Measurements from ENCODE around the gene ITGB2.

Gene ITGB2

GRCh38 chr21:44890338-44890931 is 30.3 kb downstream of the ITGB2 start:
- no peaks in the 10 kb centered on the region for H3K27me3 Mint-ChIP-seq (ENCODE audit: low read depth)
- no peak overlapping the region for H3K4me3 Mint-ChIP-seq
- peaks cover 4% of the 10 kb centered on the region for H3K4me1 Mint-ChIP-seq (ENCODE audit: low read depth)
- H3K36me3 Mint-ChIP-seq (ENCODE audit: low read depth) = peaks cover 36% of the 10 kb centered on the region
- DNase-seq (ENCODE audit: low spot score) = no peak
- H3K27ac Mint-ChIP-seq = no peak overlapping the region
- no peaks in the 10 kb centered on the region for H3K9me3 Mint-ChIP-seq

DNA sequence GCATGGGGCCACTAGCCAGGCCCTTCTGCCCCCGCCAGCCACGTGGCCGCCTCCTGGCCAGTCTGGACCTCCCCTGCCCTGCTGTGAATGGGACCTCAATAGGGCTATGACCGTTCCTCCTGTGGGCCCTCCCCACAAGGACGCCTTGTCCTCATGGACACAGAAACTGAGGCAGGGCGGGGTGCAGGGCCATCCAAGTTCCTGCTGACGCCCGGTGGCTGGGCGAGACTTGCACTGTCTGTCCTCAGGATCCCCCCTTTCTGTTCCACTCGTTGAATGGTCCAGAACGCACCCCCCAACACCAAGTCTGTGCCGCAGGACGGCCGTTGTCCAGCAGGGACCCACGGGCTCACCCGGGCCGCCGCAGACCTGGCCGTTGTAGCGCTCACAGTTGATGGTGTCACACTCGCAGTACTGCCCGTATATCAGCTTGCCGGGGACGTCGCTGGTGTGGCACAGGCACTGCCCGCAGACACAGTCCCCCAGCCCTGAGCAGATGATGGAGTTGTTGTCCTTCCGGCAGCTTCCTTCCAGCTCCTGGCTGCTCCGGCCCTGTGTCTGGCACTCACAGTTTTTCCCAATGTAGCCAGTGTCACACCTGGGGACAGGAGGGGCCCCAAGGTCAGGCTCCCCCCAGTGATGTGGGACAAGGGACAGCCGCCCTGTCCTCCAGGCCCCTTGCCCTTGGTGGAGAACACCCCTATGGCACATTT is 30.9 kb downstream of the ITGB2 start:
- Mint-ChIP-seq H3K36me3 (ENCODE audit: low read depth) (peaks cover 35% of the 10 kb centered on the region), H3K9me3 (no peaks in the 10 kb centered on the region), H3K4me1 (ENCODE audit: low read depth) (peaks cover 4% of the 10 kb centered on the region), H3K27ac (no peak overlapping the region), H3K27me3 (ENCODE audit: low read depth) (no peaks in the 10 kb centered on the region), H3K4me3 (no peak overlapping the region)
- no peak for DNase-seq (ENCODE audit: low spot score)

- DNase-seq (ENCODE audit: low spot score) = no peak
- H3K27me3 Mint-ChIP-seq (ENCODE audit: low read depth) = no peaks in the 10 kb centered on the region
- H3K9me3 Mint-ChIP-seq = no peaks in the 10 kb centered on the region
- no peak overlapping the region for H3K27ac Mint-ChIP-seq
- H3K4me3 Mint-ChIP-seq = no peak overlapping the region
- peaks cover 3% of the 10 kb centered on the region for H3K4me1 Mint-ChIP-seq (ENCODE audit: low read depth)
- peaks cover 34% of the 10 kb centered on the region for H3K36me3 Mint-ChIP-seq (ENCODE audit: low read depth)
Measured at GRCh38 chr21:44888581-44889550, 31.8 kb downstream of the ITGB2 start.

GRCh38 chr21:44887807-44888580 is 32.7 kb downstream of the ITGB2 start:
- Mint-ChIP-seq H3K4me3 (no peak overlapping the region), H3K27ac (no peak overlapping the region), H3K36me3 (ENCODE audit: low read depth) (peaks cover 30% of the 10 kb centered on the region), H3K9me3 (no peaks in the 10 kb centered on the region), H3K27me3 (ENCODE audit: low read depth) (no peaks in the 10 kb centered on the region), H3K4me1 (ENCODE audit: low read depth) (no peaks in the 10 kb centered on the region)
- no peak for DNase-seq (ENCODE audit: low spot score)

GRCh38 chr21:44887126-44887806 is 33.4 kb downstream of the ITGB2 start:
- Mint-ChIP-seq H3K4me3 (no peak overlapping the region), H3K36me3 (ENCODE audit: low read depth) (peaks cover 28% of the 10 kb centered on the region), H3K27me3 (ENCODE audit: low read depth) (no peaks in the 10 kb centered on the region), H3K27ac (no peak overlapping the region), H3K9me3 (no peaks in the 10 kb centered on the region), H3K4me1 (ENCODE audit: low read depth) (peaks cover 2% of the 10 kb centered on the region)
- no peak for DNase-seq (ENCODE audit: low spot score)

GRCh38 chr21:44886113-44887075 is 34.3 kb downstream of the ITGB2 start:
- H3K4me1 Mint-ChIP-seq (ENCODE audit: low read depth) = peaks cover 8% of the 10 kb centered on the region
- no peak for DNase-seq (ENCODE audit: low spot score)
- no peak overlapping the region for H3K27ac Mint-ChIP-seq
- H3K9me3 Mint-ChIP-seq = no peaks in the 10 kb centered on the region
- peaks cover 28% of the 10 kb centered on the region for H3K36me3 Mint-ChIP-seq (ENCODE audit: low read depth)
- H3K27me3 Mint-ChIP-seq (ENCODE audit: low read depth) = no peaks in the 10 kb centered on the region
- no peak overlapping the region for H3K4me3 Mint-ChIP-seq

- Mint-ChIP-seq H3K9me3 (no peaks in the 10 kb centered on the region), H3K4me1 (ENCODE audit: low read depth) (peaks cover 16% of the 10 kb centered on the region), H3K36me3 (ENCODE audit: low read depth) (peaks cover 25% of the 10 kb centered on the region), H3K4me3 (no peak overlapping the region), H3K27me3 (ENCODE audit: low read depth) (no peaks in the 10 kb centered on the region), H3K27ac (no peak overlapping the region)
- no peak for DNase-seq (ENCODE audit: low spot score)
Measured at GRCh38 chr21:44885615-44886014, 35.1 kb downstream of the ITGB2 start.

DNA sequence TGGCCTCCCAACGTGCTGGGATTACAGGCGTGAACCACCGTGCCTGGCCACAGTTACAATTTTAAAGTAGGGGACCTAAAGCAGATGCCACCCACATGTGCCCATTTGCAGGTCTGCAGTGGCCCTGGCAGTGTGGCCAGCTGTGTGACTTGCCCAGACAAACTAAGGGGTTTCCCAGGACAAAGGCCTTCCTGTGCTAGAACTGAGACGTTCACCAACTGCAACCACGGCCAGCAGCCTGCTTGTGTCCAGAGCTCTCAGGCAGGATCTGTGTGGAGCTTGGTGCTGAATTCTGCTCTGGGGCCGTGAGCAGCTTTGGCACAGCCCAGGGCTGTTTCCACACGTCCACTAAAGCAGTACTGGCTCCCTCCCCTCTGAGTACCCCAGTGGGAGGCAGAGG is 36.6 kb downstream of the ITGB2 start:
- H3K27ac Mint-ChIP-seq = no peak overlapping the region
- H3K9me3 Mint-ChIP-seq = no peaks in the 10 kb centered on the region
- peaks cover 20% of the 10 kb centered on the region for H3K4me1 Mint-ChIP-seq (ENCODE audit: low read depth)
- no peak for DNase-seq (ENCODE audit: low spot score)
- no peak overlapping the region for H3K4me3 Mint-ChIP-seq
- H3K36me3 Mint-ChIP-seq (ENCODE audit: low read depth) = peaks cover 17% of the 10 kb centered on the region
- H3K27me3 Mint-ChIP-seq (ENCODE audit: low read depth) = no peaks in the 10 kb centered on the region

DNA sequence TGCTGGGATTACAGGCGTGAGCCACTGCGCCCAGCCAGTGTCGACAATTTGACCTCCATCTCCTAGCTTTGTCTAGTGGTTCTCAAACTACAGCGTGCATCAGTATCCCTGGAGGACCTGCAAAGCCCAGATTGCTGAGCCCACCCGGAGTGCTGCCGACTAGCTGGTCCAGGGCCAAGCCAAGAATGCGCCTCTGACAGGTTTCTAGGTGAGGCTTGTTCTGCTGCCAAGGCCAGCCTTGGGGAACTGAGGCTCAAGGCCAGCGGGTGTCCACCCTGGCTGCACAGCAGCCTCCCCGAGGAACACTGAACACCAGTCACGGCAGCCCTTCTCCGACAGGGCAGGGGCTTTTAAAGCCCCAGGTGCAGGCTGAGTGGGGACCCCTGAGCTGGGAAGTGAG is 37.4 kb downstream of the ITGB2 start:
- no peaks in the 10 kb centered on the region for H3K27me3 Mint-ChIP-seq (ENCODE audit: low read depth)
- peaks cover 17% of the 10 kb centered on the region for H3K36me3 Mint-ChIP-seq (ENCODE audit: low read depth)
- no peak overlapping the region for H3K4me3 Mint-ChIP-seq
- no peak for DNase-seq (ENCODE audit: low spot score)
- no peak overlapping the region for H3K27ac Mint-ChIP-seq
- H3K9me3 Mint-ChIP-seq = no peaks in the 10 kb centered on the region
- H3K4me1 Mint-ChIP-seq (ENCODE audit: low read depth) = peaks cover 20% of the 10 kb centered on the region

- DNase-seq (ENCODE audit: low spot score) = peak; percentile 18
- H3K9me3 Mint-ChIP-seq = no peaks in the 10 kb centered on the region
Measured at GRCh38 chr21:44881198-44881872, 39.4 kb downstream of the ITGB2 start.

DNA sequence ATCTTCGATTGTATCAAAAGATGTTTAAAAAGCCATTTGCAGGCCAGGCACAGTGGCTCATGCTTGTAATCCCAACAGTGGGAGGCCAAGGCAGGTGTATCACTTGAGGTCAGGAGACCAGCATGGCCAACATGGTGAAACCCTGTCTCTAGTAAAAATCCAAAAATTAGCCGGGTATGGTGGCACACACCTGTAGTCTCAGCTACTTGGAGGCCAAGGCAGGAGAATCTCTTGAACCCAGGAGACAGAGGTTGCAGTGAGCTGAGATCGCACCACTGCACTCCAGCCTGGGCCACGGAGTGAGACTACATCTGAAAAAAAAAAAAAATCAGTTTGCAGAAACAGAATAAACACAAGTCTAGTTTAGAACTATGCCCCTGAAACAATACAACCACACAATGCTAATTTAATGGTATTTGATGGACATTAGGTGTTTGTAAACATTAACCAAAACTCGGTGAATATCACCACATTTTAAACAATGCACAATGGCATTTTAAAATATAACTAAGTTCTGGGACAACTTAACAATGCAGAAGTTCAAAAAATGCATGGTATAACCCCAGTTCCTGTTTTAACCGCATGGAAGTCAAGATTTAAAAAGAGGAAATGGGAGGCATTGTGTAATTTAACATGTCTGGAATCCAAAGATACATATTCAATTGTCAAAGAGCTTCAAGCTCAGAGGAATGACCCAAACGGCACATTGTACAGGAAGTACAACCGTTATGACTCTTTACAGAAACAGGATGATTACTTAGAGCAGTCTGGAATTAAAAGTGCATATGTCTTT is 40.1 kb downstream of the ITGB2 start:
- Mint-ChIP-seq H3K9me3 (no peaks in the 10 kb centered on the region), H3K4me3 (peak overlapping the region; percentile 2), H3K4me1 (ENCODE audit: low read depth) (peaks cover 25% of the 10 kb centered on the region), H3K36me3 (ENCODE audit: low read depth) (peaks cover 3% of the 10 kb centered on the region), H3K27me3 (ENCODE audit: low read depth) (peaks cover 5% of the 10 kb centered on the region), H3K27ac (peak overlapping the region; percentile 54)
- DNase-seq (ENCODE audit: low spot score) = no peak

More at GRCh38 chr21:44881198-44881872, 39.4 kb downstream of the ITGB2 start:
- H3K36me3 Mint-ChIP-seq (ENCODE audit: low read depth) = peaks cover 9% of the 10 kb centered on the region
- peaks cover 5% of the 10 kb centered on the region for H3K27me3 Mint-ChIP-seq (ENCODE audit: low read depth)
- H3K4me1 Mint-ChIP-seq (ENCODE audit: low read depth) = peaks cover 22% of the 10 kb centered on the region
- H3K27ac Mint-ChIP-seq = peak overlapping the region; percentile 54
- peak overlapping the region; percentile 2 for H3K4me3 Mint-ChIP-seq
